DND-41 (cell line): ENCODE data around the gene CEP112.

Source experiments
- ATAC-seq: fragments of 200-7000 bp; cut with Tn5 transposase; 3 replicates; pipeline ENCODE4 v1.9.1; 2021; ENCODE audit warnings: low read depth; ENCODE audit not compliant: insufficient read depth
- DNase-seq: peaks from one replicate; pipeline ENCODE4 v3.0.0-alpha.2; 2020
- H2AFZ ChIP-seq: 2 replicates; pipeline ENCODE4 v1.6.0; 2012; ENCODE audit warnings: low read depth, low read length
- H3K27ac ChIP-seq: 2 replicates; pipeline ENCODE4 v1.5.1; 2012; ENCODE audit warnings: low read length, inconsistent platforms
- H3K27me3 ChIP-seq: fragments of 200-600 bp; sonication (generic); 2 replicates; pipeline ENCODE4 v1.6.0; 2012; ENCODE audit warnings: low read length, mild to moderate bottlenecking, inconsistent platforms; ENCODE audit not compliant: insufficient read depth, poor library complexity
- H3K36me3 ChIP-seq: 2 replicates; pipeline ENCODE4 v1.5.1; 2012; ENCODE audit warnings: low read length, inconsistent platforms; ENCODE audit not compliant: insufficient read depth
- H3K4me1 ChIP-seq: 2 replicates; pipeline ENCODE4 v1.5.1; 2012; ENCODE audit warnings: mild to moderate bottlenecking, low read length; ENCODE audit not compliant: insufficient read depth
- H3K4me2 ChIP-seq: 2 replicates; pipeline ENCODE4 v1.6.0; 2012; ENCODE audit warnings: mild to moderate bottlenecking, moderate library complexity, low read length, inconsistent platforms; ENCODE audit not compliant: insufficient read depth
- H3K4me3 ChIP-seq, 2 experiments: fragments of 200-600 bp in 1 of 2; shearing (Covaris generic) in 1 of 2; 2 replicates each; pipeline ENCODE4 v1.5.1; 2012 to 2016; ENCODE audit warnings: inconsistent platforms in 2 of 2, low read length in 2 of 2, mild to moderate bottlenecking in 2 of 2, low read depth in 1 of 2, moderate library complexity in 1 of 2
- H3K79me2 ChIP-seq: 2 replicates; pipeline ENCODE4 v1.6.0; 2012; ENCODE audit warnings: low read length, inconsistent platforms; ENCODE audit not compliant: insufficient read depth
- H3K9ac ChIP-seq: 2 replicates; pipeline ENCODE4 v1.6.0; 2012; ENCODE audit warnings: low read depth, mild to moderate bottlenecking, inconsistent platforms, low read length, moderate library complexity
- H3K9me3 ChIP-seq: 2 replicates; pipeline ENCODE4 v1.5.1; 2012; ENCODE audit warnings: low read length, moderate library complexity, mild to moderate bottlenecking, inconsistent platforms; ENCODE audit not compliant: insufficient read depth, severe bottlenecking
- H4K20me1 ChIP-seq: 2 replicates; pipeline ENCODE4 v1.6.0; 2012; ENCODE audit warnings: low read length; ENCODE audit not compliant: insufficient read depth
- EZH2 ChIP-seq: IDR thresholded peaks from 3 replicates; pipeline ENCODE4 v1.6.1; 2012; ENCODE audit warnings: borderline replicate concordance, low read depth, mild to moderate bottlenecking, moderate library complexity, low read length, inconsistent platforms; ENCODE audit not compliant: severe bottlenecking
- TF ChIP-seq, protein P1 (sequence below): IDR thresholded peaks from 2 replicates; pipeline ENCODE4 v1.5.1; 2012; ENCODE audit warnings: borderline replicate concordance, low read length, moderate library complexity, mild to moderate bottlenecking; ENCODE audit not compliant: poor library complexity, severe bottlenecking; ENCODE audit errors: extremely low read depth

Gene CEP112

DNA sequence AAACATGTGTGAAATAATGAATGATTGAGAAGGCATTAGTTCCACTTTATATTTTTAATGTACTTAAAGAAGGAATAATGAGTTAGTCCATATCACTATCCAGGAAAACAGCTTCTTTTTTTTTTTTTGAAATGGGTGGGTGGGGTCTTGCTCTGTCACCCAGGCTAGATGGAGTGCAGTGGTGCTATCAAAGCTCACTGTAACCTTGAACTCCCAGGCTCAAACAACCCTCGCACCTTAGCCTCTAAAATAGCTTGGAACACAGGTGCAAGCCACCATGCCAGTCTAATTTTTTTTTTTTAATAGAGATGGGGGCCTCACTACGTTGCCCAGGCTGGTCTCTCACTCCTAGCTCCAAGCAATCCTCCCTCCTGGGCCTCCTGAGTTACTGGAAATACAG lies 275.5 kb downstream of the CEP112 start:
- DNase-seq, result no peak
- H3K27ac ChIP-seq, result no peak overlapping the region
- H3K79me2 ChIP-seq, result no peaks in the 10 kb centered on the region
- H3K9ac ChIP-seq, result no peak overlapping the region
- no peaks in the 10 kb centered on the region for H4K20me1 ChIP-seq
- H3K4me1 ChIP-seq, result no peaks in the 10 kb centered on the region
- no peaks in the 10 kb centered on the region for H3K27me3 ChIP-seq
- ATAC-seq, result no peak
- TF ChIP-seq, protein P1, sequence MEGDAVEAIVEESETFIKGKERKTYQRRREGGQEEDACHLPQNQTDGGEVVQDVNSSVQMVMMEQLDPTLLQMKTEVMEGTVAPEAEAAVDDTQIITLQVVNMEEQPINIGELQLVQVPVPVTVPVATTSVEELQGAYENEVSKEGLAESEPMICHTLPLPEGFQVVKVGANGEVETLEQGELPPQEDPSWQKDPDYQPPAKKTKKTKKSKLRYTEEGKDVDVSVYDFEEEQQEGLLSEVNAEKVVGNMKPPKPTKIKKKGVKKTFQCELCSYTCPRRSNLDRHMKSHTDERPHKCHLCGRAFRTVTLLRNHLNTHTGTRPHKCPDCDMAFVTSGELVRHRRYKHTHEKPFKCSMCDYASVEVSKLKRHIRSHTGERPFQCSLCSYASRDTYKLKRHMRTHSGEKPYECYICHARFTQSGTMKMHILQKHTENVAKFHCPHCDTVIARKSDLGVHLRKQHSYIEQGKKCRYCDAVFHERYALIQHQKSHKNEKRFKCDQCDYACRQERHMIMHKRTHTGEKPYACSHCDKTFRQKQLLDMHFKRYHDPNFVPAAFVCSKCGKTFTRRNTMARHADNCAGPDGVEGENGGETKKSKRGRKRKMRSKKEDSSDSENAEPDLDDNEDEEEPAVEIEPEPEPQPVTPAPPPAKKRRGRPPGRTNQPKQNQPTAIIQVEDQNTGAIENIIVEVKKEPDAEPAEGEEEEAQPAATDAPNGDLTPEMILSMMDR, result no peak
- no peaks in the 10 kb centered on the region for H3K9me3 ChIP-seq
- no peak overlapping the region for H3K4me3 ChIP-seq
- H3K4me2 ChIP-seq, result no peak overlapping the region
- no peak overlapping the region for H2AFZ ChIP-seq
- no peaks in the 10 kb centered on the region for H3K36me3 ChIP-seq

DNA sequence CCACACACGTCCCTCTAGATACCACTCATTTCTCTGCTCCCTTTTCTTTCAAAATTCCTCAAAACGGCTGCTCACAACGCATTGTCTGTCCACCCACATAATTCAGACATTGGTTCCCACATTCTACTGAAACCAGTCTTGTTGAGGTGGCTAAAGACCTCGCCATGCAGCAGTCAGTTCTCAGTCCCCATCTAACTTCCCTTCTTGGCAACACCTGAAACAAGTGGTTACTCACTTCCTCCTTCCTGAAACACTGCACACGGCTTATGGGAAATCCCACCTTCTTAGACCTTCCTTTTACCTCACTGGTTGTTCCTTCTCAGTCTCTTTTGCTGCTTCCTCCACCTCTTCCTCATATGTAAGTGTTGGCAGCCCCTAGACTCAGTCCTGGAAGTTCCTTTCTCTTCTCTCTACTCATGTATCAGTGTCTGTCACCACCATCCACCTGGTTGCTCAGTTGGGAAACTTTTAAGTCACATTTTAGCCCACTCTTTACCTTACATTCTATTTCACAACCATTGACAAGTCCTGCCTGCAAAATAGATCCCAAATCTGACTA lies 277.1 kb downstream of the CEP112 start:
- no peak for DNase-seq
- Histone ChIP-seq H3K4me3 (no peak overlapping the region), H2AFZ (no peak overlapping the region)

DNA sequence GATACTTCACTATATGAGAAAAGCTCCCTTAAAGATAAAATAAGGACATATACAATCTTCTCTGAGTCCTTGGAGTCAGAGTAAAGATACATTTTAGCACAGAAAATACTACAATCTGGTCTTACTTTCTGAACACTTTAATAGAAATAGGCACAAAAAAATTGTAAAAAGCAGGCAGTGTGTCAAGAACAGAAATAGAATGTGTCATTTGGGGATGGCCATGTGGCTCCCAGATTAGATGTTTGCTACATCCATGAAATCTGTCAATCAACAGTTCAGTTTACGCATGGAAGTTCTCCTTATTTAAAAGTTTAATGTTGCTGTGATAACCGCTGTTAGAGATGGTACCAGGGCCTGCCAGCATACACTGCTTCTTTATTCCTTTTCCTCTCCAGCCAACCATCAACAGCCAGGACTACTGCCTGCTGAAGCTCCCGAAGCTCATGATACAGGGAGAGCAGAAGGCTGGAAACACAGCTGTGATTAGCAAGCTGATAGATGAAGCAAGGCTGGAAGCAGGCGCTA lies 278.5 kb downstream of the CEP112 start:
- Histone ChIP-seq H3K27ac (no peak overlapping the region), H3K79me2 (no peaks in the 10 kb centered on the region), H3K27me3 (no peaks in the 10 kb centered on the region), H2AFZ (no peak overlapping the region), H3K9me3 (peaks cover 10% of the 10 kb centered on the region), H3K4me1 (no peaks in the 10 kb centered on the region), H3K4me3 (no peak overlapping the region), H3K9ac (no peak overlapping the region), H4K20me1 (no peaks in the 10 kb centered on the region), H3K4me2 (no peak overlapping the region), H3K36me3 (no peaks in the 10 kb centered on the region)
- no peak for ATAC-seq
- DNase-seq, result no peak
- TF ChIP-seq EZH2, result no peak
- TF ChIP-seq, protein P1, result no peak

More for the DNA sequence above, 277.1 kb downstream of the CEP112 start:
- no peaks in the 10 kb centered on the region for H3K4me1 ChIP-seq
- no peaks in the 10 kb centered on the region for H4K20me1 ChIP-seq
- ATAC-seq, result no peak
- no peaks in the 10 kb centered on the region for H3K79me2 ChIP-seq
- H3K36me3 ChIP-seq, result no peaks in the 10 kb centered on the region
- H3K27me3 ChIP-seq, result no peaks in the 10 kb centered on the region
- H3K27ac ChIP-seq, result no peak overlapping the region
- H3K9me3 ChIP-seq, result peaks cover 10% of the 10 kb centered on the region
- no peak overlapping the region for H3K4me2 ChIP-seq
- TF ChIP-seq EZH2, result no peak
- TF ChIP-seq, protein P1, result no peak
- no peak overlapping the region for H3K9ac ChIP-seq

DNA sequence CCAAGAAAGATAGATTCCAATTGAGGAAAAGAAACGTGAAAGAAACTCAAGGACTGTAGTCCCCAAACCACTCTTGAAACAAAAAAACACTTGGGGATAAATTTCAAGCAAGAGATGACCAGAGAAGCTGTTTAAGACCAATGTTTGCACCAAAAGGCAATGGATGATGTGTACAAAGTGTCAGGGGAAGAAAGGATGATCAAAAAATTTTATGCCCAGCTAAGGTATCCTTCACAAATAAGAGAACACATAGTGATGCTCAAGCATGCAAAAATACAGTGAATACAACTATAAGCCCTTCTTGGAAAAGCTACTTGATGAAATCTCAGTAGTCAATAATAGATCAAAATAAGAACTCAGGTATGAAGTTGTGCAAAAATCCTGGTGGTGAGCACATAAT lies 281.1 kb downstream of the CEP112 start:
- no peaks in the 10 kb centered on the region for H3K27me3 ChIP-seq
- no peak for TF ChIP-seq EZH2
- no peak overlapping the region for H3K4me2 ChIP-seq
- peaks cover 10% of the 10 kb centered on the region for H3K9me3 ChIP-seq
- DNase-seq, result no peak
- H3K9ac ChIP-seq, result no peak overlapping the region
- ATAC-seq, result no peak
- no peak overlapping the region for H3K4me3 ChIP-seq
- no peaks in the 10 kb centered on the region for H3K79me2 ChIP-seq
- H3K36me3 ChIP-seq, result no peaks in the 10 kb centered on the region
- H4K20me1 ChIP-seq, result no peaks in the 10 kb centered on the region
- no peak overlapping the region for H2AFZ ChIP-seq
- H3K27ac ChIP-seq, result no peak overlapping the region
- no peaks in the 10 kb centered on the region for H3K4me1 ChIP-seq
